HG03066 (cell line): ENCODE measurements around the gene LIMK2.

ENCODE experiments used
- ATAC-seq: cut with Tn5 transposase; IDR thresholded peaks from one replicate; pipeline ENCODE4 v1.9.1; 2021; ENCODE audit warnings: low read depth; ENCODE audit not compliant: unreplicated experiment

LIMK2 gene

DNA sequence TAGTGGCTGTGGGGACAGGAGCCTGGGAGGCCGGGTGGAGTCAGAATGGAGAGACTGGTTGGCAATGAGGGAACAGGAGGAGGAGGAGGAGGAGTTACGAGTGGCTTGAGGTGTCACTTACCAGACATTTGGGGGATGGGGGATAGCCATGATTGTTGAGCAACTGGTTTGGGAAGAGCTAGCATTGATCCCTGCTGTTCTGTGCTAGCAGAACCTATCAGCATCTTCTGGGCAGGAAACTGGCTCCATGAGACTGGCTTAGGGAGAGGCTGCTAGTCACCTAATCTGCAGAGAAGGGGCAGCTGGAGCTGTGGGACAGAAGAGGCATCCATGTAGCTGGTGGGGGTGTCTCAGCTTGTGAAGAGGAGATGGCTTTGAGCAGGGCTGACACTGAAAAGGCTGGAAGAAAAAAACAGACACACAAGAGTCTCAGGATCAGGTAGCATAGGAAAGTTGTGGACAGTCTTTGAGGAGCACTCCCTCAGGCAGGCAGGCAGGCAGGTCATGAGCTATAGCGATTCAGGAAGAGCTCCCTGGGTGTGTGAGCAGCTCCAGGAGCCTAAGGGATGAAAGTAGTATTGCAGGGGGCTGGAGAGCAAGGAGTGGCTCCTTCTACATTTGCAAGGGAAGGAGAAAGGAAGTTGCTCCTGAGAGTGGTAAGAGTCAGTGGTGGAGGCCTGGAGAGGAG lies 57.9 kb downstream of the LIMK2 start:
- no peak for ATAC-seq

DNA sequence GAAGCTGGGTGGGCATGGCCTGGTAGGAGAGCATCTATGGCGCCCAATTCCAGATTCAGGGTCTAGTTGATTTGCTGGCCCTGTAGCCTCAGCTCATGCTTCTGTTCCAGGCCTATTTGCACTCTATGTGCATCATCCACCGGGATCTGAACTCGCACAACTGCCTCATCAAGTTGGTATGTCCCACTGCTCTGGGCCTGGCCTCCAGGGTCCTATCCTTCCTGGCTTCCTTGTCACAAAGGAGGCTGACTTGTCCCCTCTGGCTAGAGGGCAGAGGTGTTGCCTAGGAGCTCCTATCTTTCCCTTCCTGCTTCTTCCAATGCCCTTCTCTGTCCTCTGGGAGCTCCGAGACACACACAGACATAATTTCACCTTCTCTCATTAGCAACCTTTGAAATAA lies 58.9 kb downstream of the LIMK2 start:
- ATAC-seq = no peak

DNA sequence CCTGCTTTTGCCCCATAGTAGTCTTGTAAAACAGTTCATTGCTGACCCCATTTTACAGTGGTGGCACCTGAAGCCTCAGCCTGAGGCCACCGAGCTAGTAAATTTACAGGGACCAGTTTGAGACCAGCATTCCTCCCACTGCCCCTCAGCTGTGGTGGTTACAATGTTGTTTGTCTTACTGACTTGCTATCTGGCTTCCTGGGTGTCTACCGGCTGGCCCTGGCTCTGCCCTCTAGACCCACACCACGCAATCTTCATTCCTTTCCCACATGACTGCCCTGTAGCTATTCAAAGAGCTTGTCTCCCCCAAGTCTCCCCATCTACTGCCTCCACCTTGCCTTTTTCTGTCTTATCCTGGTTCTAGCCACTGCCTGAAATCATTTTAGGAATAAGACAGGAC lies 59.4 kb downstream of the LIMK2 start:
- no peak for ATAC-seq

DNA sequence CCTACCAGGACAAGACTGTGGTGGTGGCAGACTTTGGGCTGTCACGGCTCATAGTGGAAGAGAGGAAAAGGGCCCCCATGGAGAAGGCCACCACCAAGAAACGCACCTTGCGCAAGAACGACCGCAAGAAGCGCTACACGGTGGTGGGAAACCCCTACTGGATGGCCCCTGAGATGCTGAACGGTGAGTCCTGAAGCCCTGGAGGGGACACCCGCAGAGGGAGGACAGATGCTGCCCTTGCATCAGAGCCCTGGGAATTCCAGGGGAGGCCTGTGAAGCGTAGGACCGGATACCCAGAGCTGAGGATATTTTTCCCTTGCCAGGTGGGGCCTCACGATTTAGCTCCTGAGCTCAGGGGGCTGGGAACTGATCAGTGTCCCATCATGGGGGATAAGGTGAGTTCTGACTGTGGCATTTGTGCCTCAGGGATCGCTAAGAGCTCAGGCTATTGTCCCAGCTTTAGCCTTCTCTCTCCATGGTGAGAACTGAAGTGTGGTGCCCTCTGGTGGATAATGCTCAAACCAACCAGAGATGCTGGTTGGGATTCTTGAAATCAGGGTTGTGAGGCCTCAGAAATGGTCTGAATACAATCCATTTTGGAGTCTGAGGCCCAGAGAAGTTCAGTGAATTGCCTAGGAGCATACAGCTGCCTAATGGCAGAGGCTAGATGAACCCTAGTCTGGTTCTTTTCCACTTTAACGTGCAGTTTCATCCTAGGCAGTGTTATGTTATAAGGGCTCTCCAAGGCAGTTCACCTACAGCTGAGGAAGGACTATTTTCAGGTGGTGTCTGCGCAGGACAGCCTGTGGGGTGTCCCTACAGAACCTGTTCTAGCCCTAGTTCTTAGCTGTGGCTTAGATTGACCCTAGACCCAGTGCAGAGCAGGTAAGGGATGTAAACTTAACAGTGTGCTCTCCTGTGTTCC lies 60.7 kb downstream of the LIMK2 start:
- ATAC-seq = no peak

DNA sequence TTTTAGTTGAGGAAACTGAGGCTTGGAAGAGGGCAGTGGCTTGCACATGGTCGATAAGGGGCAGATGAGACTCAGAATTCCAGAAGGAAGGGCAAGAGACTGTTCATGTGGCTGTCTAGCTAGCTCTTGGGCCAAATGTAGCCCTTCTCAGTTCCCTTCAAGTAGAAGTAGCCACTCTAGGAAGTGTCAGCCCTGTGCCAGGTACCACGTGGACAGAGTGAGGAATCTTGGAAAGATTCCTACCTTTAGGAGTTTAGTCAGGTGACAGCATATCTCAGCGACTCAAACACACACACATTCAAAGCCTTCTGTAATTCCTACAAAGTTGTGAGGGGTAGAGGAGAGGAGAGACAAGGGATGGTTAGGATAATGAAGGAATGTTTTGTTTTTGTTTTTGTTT lies 61.9 kb downstream of the LIMK2 start:
- ATAC-seq = no peak

DNA sequence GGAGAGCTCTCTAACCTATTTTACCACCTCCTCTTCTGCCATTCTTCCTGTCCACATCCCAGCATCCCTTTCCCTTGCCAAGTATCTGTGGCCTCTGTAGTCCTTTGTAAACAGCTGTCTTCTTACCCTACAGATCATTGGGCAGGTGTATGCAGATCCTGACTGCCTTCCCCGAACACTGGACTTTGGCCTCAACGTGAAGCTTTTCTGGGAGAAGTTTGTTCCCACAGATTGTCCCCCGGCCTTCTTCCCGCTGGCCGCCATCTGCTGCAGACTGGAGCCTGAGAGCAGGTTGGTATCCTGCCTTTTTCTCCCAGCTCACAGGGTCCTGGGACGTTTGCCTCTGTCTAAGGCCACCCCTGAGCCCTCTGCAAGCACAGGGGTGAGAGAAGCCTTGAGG lies 62.9 kb downstream of the LIMK2 start:
- ATAC-seq = no peak

DNA sequence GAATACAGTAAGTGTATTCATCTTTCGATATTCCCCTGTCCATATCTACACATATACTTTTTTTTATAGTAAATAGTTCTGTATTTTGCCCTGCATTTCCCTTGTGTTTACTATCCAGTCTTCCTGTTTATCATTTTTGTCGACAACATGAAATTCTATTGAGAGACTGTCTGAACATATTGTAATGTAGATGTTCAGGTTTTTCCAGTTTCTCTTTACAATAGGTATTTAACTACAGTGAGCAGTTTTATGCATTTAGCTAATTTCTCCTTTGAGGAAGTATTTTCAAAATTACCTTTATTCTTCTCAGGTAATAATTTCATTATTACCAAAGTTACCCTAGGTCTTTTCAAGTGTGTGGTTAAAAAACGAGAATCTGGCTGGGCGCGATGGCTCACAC lies 63.5 kb downstream of the LIMK2 start:
- no peak for ATAC-seq

DNA sequence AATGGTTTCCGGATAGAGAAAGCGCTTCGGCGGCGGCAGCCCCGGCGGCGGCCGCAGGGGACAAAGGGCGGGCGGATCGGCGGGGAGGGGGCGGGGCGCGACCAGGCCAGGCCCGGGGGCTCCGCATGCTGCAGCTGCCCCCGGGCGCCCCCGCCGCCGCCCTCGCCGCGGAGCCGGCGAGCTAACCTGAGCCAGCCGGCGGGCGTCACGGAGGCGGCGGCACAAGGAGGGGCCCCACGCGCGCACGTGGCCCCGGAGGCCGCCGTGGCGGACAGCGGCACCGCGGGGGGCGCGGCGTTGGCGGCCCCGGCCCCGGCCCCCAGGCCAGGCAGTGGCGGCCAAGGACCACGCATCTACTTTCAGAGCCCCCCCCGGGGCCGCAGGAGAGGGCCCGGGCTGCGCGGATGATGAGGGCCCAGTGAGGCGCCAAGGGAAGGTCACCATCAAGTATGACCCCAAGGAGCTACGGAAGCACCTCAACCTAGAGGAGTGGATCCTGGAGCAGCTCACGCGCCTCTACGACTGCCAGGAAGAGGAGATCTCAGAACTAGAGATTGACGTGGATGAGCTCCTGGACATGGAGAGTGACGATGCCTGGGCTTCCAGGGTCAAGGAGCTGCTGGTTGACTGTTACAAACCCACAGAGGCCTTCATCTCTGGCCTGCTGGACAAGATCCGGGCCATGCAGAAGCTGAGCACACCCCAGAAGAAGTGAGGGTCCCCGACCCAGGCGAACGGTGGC lies 64.5 kb downstream of the LIMK2 start:
- no peak for ATAC-seq

DNA sequence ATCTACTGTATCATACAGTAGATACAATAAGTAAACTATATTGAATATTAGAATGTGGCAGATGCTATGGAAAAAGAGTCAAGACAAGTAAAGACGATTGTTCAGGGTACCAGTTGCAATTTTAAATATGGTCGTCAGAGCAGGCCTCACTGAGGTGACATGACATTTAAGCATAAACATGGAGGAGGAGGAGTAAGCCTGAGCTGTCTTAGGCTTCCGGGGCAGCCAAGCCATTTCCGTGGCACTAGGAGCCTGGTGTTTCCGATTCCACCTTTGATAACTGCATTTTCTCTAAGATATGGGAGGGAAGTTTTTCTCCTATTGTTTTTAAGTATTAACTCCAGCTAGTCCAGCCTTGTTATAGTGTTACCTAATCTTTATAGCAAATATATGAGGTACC lies 65.6 kb downstream of the LIMK2 start:
- no peak for ATAC-seq

DNA sequence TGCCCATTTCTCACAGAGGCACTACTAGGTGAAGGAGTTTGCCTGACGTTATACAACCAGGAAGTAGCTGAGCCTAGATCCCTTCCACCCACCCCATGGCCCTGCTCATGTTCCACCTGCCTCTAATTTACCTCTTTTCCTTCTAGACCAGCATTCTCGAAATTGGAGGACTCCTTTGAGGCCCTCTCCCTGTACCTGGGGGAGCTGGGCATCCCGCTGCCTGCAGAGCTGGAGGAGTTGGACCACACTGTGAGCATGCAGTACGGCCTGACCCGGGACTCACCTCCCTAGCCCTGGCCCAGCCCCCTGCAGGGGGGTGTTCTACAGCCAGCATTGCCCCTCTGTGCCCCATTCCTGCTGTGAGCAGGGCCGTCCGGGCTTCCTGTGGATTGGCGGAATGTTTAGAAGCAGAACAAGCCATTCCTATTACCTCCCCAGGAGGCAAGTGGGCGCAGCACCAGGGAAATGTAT lies 66.1 kb downstream of the LIMK2 start:
- ATAC-seq = no peak

DNA sequence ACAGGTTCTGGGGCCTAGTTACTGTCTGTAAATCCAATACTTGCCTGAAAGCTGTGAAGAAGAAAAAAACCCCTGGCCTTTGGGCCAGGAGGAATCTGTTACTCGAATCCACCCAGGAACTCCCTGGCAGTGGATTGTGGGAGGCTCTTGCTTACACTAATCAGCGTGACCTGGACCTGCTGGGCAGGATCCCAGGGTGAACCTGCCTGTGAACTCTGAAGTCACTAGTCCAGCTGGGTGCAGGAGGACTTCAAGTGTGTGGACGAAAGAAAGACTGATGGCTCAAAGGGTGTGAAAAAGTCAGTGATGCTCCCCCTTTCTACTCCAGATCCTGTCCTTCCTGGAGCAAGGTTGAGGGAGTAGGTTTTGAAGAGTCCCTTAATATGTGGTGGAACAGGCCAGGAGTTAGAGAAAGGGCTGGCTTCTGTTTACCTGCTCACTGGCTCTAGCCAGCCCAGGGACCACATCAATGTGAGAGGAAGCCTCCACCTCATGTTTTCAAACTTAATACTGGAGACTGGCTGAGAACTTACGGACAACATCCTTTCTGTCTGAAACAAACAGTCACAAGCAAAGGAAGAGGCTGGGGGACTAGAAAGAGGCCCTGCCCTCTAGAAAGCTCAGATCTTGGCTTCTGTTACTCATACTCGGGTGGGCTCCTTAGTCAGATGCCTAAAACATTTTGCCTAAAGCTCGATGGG lies 66.7 kb downstream of the LIMK2 start:
- no peak for ATAC-seq

DNA sequence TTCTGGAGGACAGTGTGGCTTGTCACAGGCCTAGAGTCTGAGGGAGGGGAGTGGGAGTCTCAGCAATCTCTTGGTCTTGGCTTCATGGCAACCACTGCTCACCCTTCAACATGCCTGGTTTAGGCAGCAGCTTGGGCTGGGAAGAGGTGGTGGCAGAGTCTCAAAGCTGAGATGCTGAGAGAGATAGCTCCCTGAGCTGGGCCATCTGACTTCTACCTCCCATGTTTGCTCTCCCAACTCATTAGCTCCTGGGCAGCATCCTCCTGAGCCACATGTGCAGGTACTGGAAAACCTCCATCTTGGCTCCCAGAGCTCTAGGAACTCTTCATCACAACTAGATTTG lies 67.2 kb downstream of the LIMK2 start:
- ATAC-seq = no peak

DNA sequence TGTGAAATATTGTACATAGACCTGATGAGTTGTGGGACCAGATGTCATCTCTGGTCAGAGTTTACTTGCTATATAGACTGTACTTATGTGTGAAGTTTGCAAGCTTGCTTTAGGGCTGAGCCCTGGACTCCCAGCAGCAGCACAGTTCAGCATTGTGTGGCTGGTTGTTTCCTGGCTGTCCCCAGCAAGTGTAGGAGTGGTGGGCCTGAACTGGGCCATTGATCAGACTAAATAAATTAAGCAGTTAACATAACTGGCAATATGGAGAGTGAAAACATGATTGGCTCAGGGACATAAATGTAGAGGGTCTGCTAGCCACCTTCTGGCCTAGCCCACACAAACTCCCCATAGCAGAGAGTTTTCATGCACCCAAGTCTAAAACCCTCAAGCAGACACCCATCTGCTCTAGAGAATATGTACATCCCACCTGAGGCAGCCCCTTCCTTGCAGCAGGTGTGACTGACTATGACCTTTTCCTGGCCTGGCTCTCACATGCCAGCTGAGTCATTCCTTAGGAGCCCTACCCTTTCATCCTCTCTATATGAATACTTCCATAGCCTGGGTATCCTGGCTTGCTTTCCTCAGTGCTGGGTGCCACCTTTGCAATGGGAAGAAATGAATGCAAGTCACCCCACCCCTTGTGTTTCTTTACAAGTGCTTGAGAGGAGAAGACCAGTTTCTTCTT lies 67.9 kb downstream of the LIMK2 start:
- no peak for ATAC-seq

DNA sequence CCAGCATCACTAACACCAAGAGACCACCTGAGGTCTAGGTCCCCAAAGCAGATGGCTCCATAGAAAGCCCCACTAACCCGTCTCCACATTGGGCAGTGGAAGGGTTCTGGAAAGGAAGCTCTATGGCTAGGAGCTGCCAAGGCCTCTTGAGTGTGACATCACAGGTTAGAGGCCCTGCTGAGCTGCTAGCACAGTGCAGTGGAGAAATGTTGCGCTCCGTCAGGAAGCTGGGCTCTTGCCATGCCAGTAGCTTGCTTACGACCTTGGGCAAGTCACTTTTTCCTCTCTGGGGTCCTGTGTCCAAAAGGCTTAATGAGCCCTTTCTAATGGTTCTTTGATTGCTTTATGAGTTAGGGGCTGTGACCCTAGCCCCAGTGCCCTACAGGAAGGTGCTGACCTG lies 69.6 kb downstream of the LIMK2 start:
- no peak for ATAC-seq

DNA sequence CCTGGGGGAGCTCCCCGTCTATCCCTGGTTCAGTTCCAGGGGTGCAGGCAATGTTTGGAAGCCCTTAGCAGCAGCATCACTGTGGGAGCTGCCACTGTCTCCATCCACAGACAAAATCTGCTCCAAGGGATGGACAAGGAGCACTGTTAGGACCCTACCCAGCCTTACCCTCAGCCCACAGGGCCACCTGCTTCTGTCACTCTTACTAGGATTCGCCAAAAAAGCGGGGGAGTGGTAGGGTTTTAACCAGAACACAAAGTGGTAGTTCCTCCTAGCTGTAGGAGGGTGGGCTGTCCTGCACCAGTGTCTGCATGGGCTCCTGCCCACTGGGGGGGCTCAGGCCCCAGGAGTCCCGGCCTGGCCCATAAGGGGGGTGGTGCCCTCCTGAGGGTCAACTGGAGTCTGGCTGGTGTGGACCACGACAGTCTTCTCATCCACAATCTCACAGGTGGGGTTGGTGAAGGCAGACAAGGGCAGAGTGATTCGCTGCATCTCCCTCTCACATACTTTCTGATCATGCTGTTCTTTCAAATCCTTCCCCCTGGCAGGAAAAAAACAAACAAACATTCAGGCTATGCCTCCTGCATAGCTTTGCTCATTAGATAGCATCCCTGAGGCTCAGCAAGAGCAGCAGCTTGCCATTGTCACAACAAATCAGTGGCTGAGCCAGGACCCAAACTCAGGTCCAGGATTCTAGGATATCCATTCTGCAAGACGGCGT lies 70.8 kb downstream of the LIMK2 start:
- no peak for ATAC-seq

DNA sequence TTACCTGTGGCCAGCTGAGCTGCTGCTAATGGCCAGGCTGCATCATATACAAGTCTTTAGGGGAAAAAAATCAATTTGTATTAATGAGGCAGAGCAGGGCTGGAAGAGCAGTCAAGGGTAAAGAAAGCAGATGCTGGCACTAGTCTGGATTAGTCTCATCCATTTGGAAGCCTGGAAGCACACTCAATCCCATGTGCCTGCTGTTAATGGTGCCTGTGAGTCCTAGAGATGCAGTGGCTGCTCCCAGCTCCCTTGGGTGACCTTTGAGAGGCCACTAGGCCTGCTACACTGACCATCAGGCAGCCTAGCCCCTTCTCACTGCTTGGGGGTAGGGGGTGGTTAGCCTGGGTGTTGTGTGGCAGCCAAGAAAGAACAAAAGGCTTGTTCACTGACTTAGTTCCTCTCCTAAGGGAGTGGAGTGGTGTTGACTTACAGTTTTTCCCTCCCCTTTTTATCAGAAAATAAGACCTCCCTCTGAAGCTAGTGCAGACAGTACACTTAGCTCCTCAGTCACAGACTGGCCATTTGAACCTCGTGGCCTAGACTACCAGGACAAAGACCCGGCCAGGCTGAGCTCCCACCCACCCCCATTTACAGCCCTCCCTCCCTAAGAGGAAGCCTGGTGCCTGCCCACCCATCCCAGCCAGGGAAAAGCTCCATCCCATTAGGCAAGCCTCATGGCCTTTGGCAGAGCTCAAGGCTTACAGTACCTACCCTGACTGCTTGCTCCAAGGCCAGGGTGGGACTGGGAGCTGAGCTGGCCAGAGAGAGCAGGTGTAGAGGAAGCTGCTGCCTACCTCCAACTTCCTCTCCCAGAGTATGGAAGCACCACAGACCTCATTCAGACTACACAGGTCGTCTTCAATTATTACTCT lies 72.4 kb downstream of the LIMK2 start:
- ATAC-seq = no peak

DNA sequence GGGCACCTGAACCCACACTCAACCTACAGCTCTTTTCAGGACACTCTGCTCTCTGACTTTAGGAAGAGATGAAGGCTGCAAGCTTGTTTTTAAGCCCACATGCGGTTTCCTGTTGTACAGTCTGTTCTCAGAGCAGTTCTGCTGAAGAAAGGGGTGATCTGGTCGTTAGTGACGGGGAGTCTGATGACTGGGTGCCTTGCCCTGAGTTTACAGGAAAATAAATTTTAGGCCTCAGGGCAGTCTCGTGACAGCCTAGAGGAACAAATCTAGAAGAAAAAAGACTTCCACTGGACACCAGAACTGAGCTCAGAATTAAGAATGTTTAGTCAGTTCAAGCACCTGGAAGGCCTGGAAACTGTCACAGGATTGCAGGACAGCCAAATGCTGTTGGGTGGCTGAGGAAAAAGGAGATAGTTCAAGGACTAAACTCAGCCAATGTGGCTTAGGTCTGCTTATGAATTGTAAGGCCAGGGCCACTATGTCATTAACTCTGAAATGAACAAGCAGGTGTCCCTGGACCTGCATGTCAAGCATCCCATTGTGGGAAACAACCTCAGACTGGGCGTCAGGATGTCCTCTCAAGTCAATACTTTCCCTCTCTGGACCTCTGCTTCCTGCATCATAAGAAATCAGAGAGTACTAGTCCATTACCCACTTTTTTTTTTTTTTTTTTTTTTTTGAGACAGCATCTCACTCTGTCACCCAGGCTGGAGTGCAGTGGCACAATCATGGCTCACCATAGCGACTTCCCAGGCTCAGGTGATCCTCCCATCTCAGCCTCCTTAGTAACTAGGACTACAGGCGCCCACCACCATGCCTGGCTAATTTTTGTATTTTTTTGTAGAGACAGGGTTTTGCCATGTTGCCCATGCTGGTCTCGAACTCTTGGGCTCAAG lies 74.5 kb downstream of the LIMK2 start:
- ATAC-seq = no peak
